ENCODE measurements around the gene SLC43A2. TPM values are rescaled to one million over a fixed set of nuclear protein-coding genes. Genes with fewer than 3 reads are reported as not detected.

SLC43A2 gene
- total RNA-seq, 1 experiment from 2014 or later, result 5.6 TPM

DNA sequence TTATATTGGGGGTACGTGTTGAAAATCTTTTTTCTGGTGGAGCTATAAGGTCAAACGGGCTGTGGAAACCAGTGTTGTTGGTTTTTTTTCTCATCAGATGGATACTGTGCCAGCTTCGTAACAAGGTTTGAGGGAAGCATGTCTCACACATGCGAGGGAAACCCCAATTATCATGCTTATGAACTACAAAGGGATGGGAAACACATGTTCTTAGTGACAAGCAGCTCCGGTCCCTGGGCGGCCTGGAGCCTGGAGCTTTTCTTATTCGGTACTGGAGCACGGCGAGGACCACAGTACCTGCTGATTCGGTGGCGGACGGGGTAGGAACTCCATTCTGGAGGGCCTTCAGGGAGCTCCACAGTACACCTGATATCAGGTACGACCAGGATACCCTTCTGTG lies 12.5 kb downstream of the SLC43A2 start:
- Mint-ChIP-seq H3K27me3 (ENCODE audit: insufficient read depth, unreplicated experiment) (no peaks in the 10 kb centered on the region), H3K36me3 (ENCODE audit: insufficient read depth, unreplicated experiment) (peaks cover 6% of the 10 kb centered on the region), H3K4me3 (ENCODE audit: unreplicated experiment) (no peak overlapping the region), H3K27ac (ENCODE audit: low read depth, unreplicated experiment) (no peak overlapping the region), H3K9me3 (ENCODE audit: unreplicated experiment) (no peaks in the 10 kb centered on the region), H3K4me1 (ENCODE audit: insufficient read depth, unreplicated experiment) (no peaks in the 10 kb centered on the region)
- ChIA-PET CTCF (interaction anchor here (0.6 to 1.4 kb wide), 2 partner anchors 14 to 153 kb away, joined by 3 to 4 read pairs; no protein-coding TSS in a partner anchor), POLR2A (interaction anchor here (1.3 kb wide), 1 partner anchor 9 kb away, joined by 3 read pairs; no protein-coding TSS in a partner anchor)
- TF ChIP-seq, protein P1, sequence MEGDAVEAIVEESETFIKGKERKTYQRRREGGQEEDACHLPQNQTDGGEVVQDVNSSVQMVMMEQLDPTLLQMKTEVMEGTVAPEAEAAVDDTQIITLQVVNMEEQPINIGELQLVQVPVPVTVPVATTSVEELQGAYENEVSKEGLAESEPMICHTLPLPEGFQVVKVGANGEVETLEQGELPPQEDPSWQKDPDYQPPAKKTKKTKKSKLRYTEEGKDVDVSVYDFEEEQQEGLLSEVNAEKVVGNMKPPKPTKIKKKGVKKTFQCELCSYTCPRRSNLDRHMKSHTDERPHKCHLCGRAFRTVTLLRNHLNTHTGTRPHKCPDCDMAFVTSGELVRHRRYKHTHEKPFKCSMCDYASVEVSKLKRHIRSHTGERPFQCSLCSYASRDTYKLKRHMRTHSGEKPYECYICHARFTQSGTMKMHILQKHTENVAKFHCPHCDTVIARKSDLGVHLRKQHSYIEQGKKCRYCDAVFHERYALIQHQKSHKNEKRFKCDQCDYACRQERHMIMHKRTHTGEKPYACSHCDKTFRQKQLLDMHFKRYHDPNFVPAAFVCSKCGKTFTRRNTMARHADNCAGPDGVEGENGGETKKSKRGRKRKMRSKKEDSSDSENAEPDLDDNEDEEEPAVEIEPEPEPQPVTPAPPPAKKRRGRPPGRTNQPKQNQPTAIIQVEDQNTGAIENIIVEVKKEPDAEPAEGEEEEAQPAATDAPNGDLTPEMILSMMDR (IDR thresholded peaks at IDR 0.05; ENCODE audit: unreplicated experiment), result no peak
- BruUV-seq (replicated peaks), result no TSS peak
- intact Hi-C loops (cut with micrococcal nuclease), result no loop called here
- DNase-seq (ENCODE audit: unreplicated experiment), result no peak

DNA sequence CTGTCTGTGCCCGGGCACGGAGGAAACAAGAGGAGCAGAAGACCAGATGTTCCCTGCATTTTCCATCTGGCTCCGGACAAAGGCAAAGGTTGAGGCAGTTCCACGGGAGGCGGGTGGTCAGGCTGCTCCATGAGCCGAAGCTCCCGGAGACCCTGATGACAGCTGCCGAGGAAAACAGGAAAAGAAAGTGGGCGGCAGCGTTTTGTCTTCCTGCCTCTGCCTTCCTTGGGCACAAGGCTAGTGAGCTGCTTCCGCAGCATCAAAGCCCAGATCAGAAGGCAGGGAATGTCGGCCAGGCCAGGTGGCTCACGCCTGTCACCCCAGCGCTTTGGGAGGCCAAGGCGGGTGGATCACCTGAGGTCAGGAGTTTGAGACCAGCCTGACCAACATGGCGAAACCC lies 16.2 kb downstream of the SLC43A2 start:
- TF ChIP-seq, protein P1 (IDR thresholded peaks at IDR 0.05; ENCODE audit: unreplicated experiment), result no peak
- CTCF ChIA-PET, result no interaction called here
- no peak for DNase-seq (ENCODE audit: unreplicated experiment)
- Mint-ChIP-seq H3K36me3 (ENCODE audit: insufficient read depth, unreplicated experiment) (no peaks in the 10 kb centered on the region), H3K27me3 (ENCODE audit: insufficient read depth, unreplicated experiment) (no peaks in the 10 kb centered on the region), H3K9me3 (ENCODE audit: unreplicated experiment) (no peaks in the 10 kb centered on the region), H3K27ac (ENCODE audit: low read depth, unreplicated experiment) (no peak overlapping the region), H3K4me3 (ENCODE audit: unreplicated experiment) (no peak overlapping the region), H3K4me1 (ENCODE audit: insufficient read depth, unreplicated experiment) (no peaks in the 10 kb centered on the region)
- POLR2A ChIA-PET, result no interaction called here
- no TSS peak for BruUV-seq (replicated peaks)
- intact Hi-C loops (cut with micrococcal nuclease), result no loop called here

DNA sequence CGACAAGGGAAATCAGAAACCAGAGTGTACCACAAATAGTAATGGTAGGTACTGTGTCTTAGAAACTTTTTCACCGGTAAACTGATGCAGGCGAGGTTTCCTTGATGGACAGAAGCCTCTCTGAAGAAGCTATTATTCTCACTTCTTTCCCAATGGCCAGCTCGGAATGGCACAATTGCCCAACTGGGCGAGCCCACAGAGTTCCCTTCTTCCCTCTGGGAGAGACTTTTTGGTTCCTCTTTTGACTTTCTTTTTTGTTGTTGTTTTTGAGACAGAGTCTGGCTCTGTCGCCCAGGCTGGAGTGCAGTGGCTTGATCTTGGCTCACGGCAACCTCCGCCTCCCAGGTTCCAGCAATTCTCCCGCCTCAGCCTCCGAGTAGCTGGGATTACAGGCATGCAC lies 16.9 kb downstream of the SLC43A2 start:
- TF ChIP-seq, protein P1 (IDR thresholded peaks at IDR 0.05; ENCODE audit: unreplicated experiment), result no peak
- H3K9me3 Mint-ChIP-seq (ENCODE audit: unreplicated experiment), result no peaks in the 10 kb centered on the region
- H3K4me1 Mint-ChIP-seq (ENCODE audit: insufficient read depth, unreplicated experiment), result no peaks in the 10 kb centered on the region
- no peaks in the 10 kb centered on the region for H3K27me3 Mint-ChIP-seq (ENCODE audit: insufficient read depth, unreplicated experiment)
- BruUV-seq (replicated peaks), result no TSS peak
- CTCF ChIA-PET, result interaction anchor here (0.6 kb wide), 1 partner anchor 38 kb away, joined by 3 read pairs; no protein-coding TSS in a partner anchor
- no peaks in the 10 kb centered on the region for H3K36me3 Mint-ChIP-seq (ENCODE audit: insufficient read depth, unreplicated experiment)
- H3K27ac Mint-ChIP-seq (ENCODE audit: low read depth, unreplicated experiment), result no peak overlapping the region
- intact Hi-C loops (cut with micrococcal nuclease), result no loop called here
- no peak for DNase-seq (ENCODE audit: unreplicated experiment)
- H3K4me3 Mint-ChIP-seq (ENCODE audit: unreplicated experiment), result no peak overlapping the region
- POLR2A ChIA-PET, result interaction anchor here (1.0 kb wide), 1 partner anchor 14 kb away, joined by 3 read pairs; no protein-coding TSS in a partner anchor

DNA sequence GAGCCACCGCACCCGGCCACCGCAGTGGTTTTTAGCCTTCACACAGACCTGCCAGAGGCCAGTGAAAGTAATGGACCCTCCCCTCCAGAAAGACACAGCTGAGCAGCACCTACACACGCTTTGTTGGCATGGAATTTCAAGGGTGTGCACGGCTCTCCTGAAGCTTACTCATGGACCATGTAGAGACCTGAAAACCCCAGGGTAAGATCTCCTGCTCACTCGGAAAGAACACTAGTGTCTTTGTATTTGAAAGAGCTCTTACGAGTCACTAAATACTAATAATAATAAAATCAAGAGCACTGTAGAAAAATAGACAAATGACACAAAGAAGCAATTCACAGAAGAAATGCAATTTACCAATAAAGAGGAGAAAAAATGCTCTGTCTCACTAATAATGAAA lies 20.0 kb downstream of the SLC43A2 start:
- TF ChIP-seq, protein P1 (IDR thresholded peaks at IDR 0.05; ENCODE audit: unreplicated experiment), result no peak
- DNase-seq (ENCODE audit: unreplicated experiment), result no peak
- Mint-ChIP-seq H3K27ac (ENCODE audit: low read depth, unreplicated experiment) (no peak overlapping the region), H3K9me3 (ENCODE audit: unreplicated experiment) (no peaks in the 10 kb centered on the region), H3K4me1 (ENCODE audit: insufficient read depth, unreplicated experiment) (no peaks in the 10 kb centered on the region), H3K27me3 (ENCODE audit: insufficient read depth, unreplicated experiment) (no peaks in the 10 kb centered on the region), H3K4me3 (ENCODE audit: unreplicated experiment) (no peak overlapping the region), H3K36me3 (ENCODE audit: insufficient read depth, unreplicated experiment) (no peaks in the 10 kb centered on the region)
- no TSS peak for BruUV-seq (replicated peaks)
- intact Hi-C loops (cut with micrococcal nuclease), result no loop called here
- ChIA-PET POLR2A (interaction anchor here (0.8 to 1.0 kb wide), 2 partner anchors 10 to 18 kb away, joined by 3 read pairs; no protein-coding TSS in a partner anchor), CTCF (interaction anchor here (0.6 kb wide), 1 partner anchor 451 kb away, joined by 3 read pairs; no protein-coding TSS in a partner anchor)
